GM13976 (cell line): ENCODE data around the gene NXPH1.

Experiments
- DNase-seq: peaks from one replicate; pipeline ENCODE4 v3.0.0; 2012; ENCODE audit warnings: low spot score
- in situ Hi-C: fragments of 300-500 bp; cut with MboI; formaldehyde crosslinking; loops from one replicate; pipeline ENCODE4 v1.12.0; 2022; ENCODE audit warnings: low sequenced_read_pairs, mixed read lengths, inconsistent platforms; ENCODE audit not compliant: unreplicated experiment
- TF ChIP-seq, protein P1 (sequence below): IDR thresholded peaks from 2 replicates; pipeline ENCODE4 v1.5.1; 2012; ENCODE audit warnings: borderline replicate concordance, mild to moderate bottlenecking; ENCODE audit not compliant: insufficient read depth; ENCODE audit errors: extremely low read depth, missing control alignments, control extremely low read depth

Gene NXPH1

GRCh38 chr7:8549046-8549445 lies 115.6 kb downstream of the NXPH1 start:
- no peak for DNase-seq
- in situ Hi-C loops: no loop called here
- TF ChIP-seq, protein P1, sequence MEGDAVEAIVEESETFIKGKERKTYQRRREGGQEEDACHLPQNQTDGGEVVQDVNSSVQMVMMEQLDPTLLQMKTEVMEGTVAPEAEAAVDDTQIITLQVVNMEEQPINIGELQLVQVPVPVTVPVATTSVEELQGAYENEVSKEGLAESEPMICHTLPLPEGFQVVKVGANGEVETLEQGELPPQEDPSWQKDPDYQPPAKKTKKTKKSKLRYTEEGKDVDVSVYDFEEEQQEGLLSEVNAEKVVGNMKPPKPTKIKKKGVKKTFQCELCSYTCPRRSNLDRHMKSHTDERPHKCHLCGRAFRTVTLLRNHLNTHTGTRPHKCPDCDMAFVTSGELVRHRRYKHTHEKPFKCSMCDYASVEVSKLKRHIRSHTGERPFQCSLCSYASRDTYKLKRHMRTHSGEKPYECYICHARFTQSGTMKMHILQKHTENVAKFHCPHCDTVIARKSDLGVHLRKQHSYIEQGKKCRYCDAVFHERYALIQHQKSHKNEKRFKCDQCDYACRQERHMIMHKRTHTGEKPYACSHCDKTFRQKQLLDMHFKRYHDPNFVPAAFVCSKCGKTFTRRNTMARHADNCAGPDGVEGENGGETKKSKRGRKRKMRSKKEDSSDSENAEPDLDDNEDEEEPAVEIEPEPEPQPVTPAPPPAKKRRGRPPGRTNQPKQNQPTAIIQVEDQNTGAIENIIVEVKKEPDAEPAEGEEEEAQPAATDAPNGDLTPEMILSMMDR: no peak

- TF ChIP-seq, protein P1: no peak
- in situ Hi-C loops: no loop called here
- no peak for DNase-seq
Measured at GRCh38 chr7:8560501-8560900, 127.1 kb downstream of the NXPH1 start.

GRCh38 chr7:8561449-8561848 lies 128.0 kb downstream of the NXPH1 start:
- in situ Hi-C loops: no loop called here
- no peak for DNase-seq
- TF ChIP-seq, protein P1: no peak

DNA sequence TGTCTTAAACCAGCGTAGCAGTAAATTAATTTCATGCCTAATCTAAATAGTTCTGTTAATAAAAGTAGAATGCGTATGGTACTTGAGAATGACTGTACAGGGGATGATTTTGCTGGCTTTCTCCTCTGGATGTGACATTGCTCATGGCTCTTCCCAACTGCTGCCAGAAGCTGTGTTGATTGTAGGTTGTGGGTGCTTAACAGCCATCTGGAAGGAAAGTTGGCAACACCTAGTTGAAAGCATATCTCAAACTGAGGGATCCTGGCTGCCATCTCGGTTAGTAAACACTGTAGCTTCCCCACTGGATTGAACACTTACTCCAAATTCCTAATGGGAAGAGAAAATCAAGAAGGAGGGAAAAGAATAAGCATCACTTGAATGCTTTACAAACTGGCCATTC lies 130.9 kb downstream of the NXPH1 start:
- no peak for DNase-seq
- in situ Hi-C loops: no loop called here
- TF ChIP-seq, protein P1: no peak

DNA sequence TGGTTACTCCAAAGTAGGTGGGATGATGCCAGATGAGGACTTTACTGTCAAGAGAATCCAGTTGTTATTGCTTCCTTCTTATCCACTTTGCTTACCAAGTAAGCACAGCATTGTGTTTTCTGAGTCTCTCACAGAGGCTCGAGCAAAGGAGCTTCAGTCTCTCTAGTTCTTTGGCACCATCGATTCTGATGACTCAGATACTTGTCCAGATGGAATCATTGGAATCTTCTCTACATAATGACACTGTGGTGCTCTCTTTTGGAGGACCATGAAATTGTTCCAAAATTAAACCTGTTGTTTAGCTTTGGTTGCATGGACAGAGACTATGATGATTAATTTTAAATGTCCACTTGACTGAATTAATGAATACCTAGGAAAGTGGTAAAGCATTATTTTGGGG lies 132.6 kb downstream of the NXPH1 start:
- TF ChIP-seq, protein P1: no peak
- in situ Hi-C loops: no loop called here
- no peak for DNase-seq

- TF ChIP-seq, protein P1: no peak
- no peak for DNase-seq
- in situ Hi-C loops: no loop called here
Measured at GRCh38 chr7:8567626-8568025, 134.2 kb downstream of the NXPH1 start.
